ENCODE measurements around the gene FADS3. TPM values are rescaled to one million over a fixed set of nuclear protein-coding genes. Genes with fewer than 3 reads are reported as not detected.

FADS3 gene
- total and polyA plus RNA-seq, 2 of the 4 experiments (the other 2 are of a cell fraction): 54.5 to 110 TPM

DNA sequence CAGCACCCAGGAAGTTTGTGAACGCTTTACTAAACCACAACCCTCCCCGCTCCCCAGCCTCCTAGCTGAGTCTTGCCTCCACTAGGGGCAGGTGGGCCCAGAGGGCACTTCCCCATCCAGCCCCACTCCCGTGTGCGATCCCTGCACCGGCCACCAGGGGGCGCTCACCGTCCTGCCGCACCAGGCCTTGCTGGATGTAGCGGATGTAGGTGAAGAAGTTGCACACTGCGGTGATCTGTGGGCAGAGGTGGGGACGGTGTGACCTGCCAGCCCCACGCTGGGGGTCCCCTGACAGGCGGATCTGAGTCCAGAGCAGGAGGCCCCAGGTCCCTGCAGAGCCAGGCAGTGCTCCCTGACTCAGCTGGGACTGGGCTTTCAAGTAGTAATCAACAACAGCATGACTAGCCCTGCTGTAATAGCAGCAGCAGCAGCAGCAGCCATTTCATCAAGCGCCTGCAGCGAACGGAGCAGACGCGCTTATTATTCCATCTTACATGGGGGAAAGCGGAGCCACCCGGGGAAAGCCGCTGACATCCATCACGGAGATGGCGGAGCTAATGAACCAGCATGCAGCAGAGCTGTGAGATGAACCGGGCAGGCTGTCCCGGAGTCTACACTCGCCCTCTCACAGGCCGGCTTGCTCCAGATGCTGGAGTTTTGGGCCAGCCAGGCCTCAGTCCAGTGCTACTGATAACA is 7.9 kb upstream of the FADS3 start:
- no peak overlapping the region for H3K4ac ChIP-seq (ENCODE audit: low read depth, low read length)
- H3K4me1 ChIP-seq (ENCODE audit: control insufficient read depth, insufficient read depth, low read length): no peaks in the 10 kb centered on the region
- H3K9me1 ChIP-seq (ENCODE audit: insufficient read depth, low read length): no peaks in the 10 kb centered on the region
- dilution Hi-C loops (cut with HindIII; ENCODE audit: low sequenced_read_pairs, unreplicated experiment): no loop called here
- peak overlapping the region; percentile 87 for H2AFZ ChIP-seq (replicated peaks; ENCODE audit: low read length, poor library complexity)
- no peak overlapping the region for H3K4me2 ChIP-seq (ENCODE audit: low read depth, low read length)
- no peak overlapping the region for H3K14ac ChIP-seq (replicated peaks; ENCODE audit: low read depth, low read length)
- ATAC-seq (ENCODE audit: low read depth) (peak; percentile 89), DNase-seq (peak; percentile 54)
- H3K23ac ChIP-seq (ENCODE audit: low read depth, low read length): no peak overlapping the region
- H2BK20ac ChIP-seq (ENCODE audit: low read depth, low read length): no peak overlapping the region
- BruUV-seq (replicated peaks): no TSS peak
- CTCF ChIA-PET: interaction anchor here (0.7 to 5.2 kb wide), 11 partner anchors 24 to 208 kb away, joined by 3 to 52 read pairs (median 4); partner anchors contain the start of genes BEST1 and FTH1
- no peaks in the 10 kb centered on the region for H4K20me1 ChIP-seq (ENCODE audit: insufficient read depth, low read length)
- WGBS, 2 experiments (ENCODE audit: extremely low coverage in 2 of 2, insufficient read length in 1 of 2): 44% methylated on average over 12 of the region's 27 CpGs; no CpG with 5 or more reads in 1 of the 2 experiments
- H3K27ac ChIP-seq (ENCODE audit: insufficient read depth, low read length): no peak overlapping the region
- peak overlapping the region; percentile 94 for H2AK9ac ChIP-seq (replicated peaks; ENCODE audit: low read depth, low read length, poor library complexity)
- H2BK15ac ChIP-seq (ENCODE audit: low read depth, low read length): no peak overlapping the region
- no peak overlapping the region for H2BK5ac ChIP-seq (ENCODE audit: low read depth, low read length, poor library complexity, severe bottlenecking)
- no peak overlapping the region for H3K56ac ChIP-seq (ENCODE audit: extremely low read depth, insufficient read depth, low read length)
- no peaks in the 10 kb centered on the region; the same call in 1 of the 2 replicates for H3K36me3 ChIP-seq (ENCODE audit: control insufficient read depth, insufficient read depth, low read length)
- peak overlapping the region; percentile 50; the same call in 1 of the 2 replicates for H2AK5ac ChIP-seq (ENCODE audit: low read depth, low read length)
- in situ Hi-C loops (cut with MboI; ENCODE audit: low sequenced_read_pairs): loop anchor here (5.0 kb wide), 2 partner anchors 48 to 208 kb away; no protein-coding TSS in a partner anchor
- no peak overlapping the region for H4K5ac ChIP-seq (ENCODE audit: low read depth, low read length)
- no peak overlapping the region for H3K18ac ChIP-seq (ENCODE audit: low read depth, low read length)
- no peaks in the 10 kb centered on the region for H3K79me1 ChIP-seq (ENCODE audit: low read depth in 1 of 2, low read length in 2 of 2)
- no peak overlapping the region for H3K4me3 ChIP-seq (ENCODE audit: insufficient read depth, low read depth, low read length)
- intact Hi-C loops (cut with micrococcal nuclease): loop anchor here (1.0 kb wide), 2 partner anchors 48 to 209 kb away; no protein-coding TSS in a partner anchor
- H2BK120ac ChIP-seq (ENCODE audit: low read depth, low read length): no peak overlapping the region
- H3K9ac ChIP-seq (ENCODE audit: low read depth, low read length): no peak overlapping the region
- no peak overlapping the region for H4K8ac ChIP-seq (ENCODE audit: low read depth in 2 of 2, low read length in 2 of 2)
- H4K91ac ChIP-seq (ENCODE audit: insufficient read depth, low read depth, low read length): no peak overlapping the region
- TF ChIP-seq MAFK (IDR thresholded peaks at IDR 0.05; ENCODE audit: low read depth, low read length) (no peak), NFE2L2 (IDR thresholded peaks at IDR 0.05; ENCODE audit: low read depth, low read length) (no peak), CHD1 (IDR thresholded peaks at IDR 0.05; ENCODE audit: low read depth, low read length) (no peak), RAD21 (IDR thresholded peaks at IDR 0.05; ENCODE audit: low read length) (peak; percentile 86), MXI1 (IDR thresholded peaks at IDR 0.05; ENCODE audit: borderline replicate concordance, low read depth, low read length) (no peak), MAZ (IDR thresholded peaks at IDR 0.05; ENCODE audit: borderline replicate concordance, low read depth, low read length) (peak; percentile 36; the same call in 1 of the 2 replicates), SMC3 (IDR thresholded peaks at IDR 0.05; ENCODE audit: low read depth, low read length) (peak; percentile 98), CEBPB (IDR thresholded peaks at IDR 0.05; ENCODE audit: low read depth, low read length) (no peak), FOS (IDR thresholded peaks at IDR 0.05; ENCODE audit: low read depth, low read length) (no peak), RFX5 (IDR thresholded peaks at IDR 0.05; ENCODE audit: low read depth, low read length) (no peak), BHLHE40 (IDR thresholded peaks at IDR 0.05; ENCODE audit: low read depth, low read length) (no peak)
- TF ChIP-seq, protein P1, sequence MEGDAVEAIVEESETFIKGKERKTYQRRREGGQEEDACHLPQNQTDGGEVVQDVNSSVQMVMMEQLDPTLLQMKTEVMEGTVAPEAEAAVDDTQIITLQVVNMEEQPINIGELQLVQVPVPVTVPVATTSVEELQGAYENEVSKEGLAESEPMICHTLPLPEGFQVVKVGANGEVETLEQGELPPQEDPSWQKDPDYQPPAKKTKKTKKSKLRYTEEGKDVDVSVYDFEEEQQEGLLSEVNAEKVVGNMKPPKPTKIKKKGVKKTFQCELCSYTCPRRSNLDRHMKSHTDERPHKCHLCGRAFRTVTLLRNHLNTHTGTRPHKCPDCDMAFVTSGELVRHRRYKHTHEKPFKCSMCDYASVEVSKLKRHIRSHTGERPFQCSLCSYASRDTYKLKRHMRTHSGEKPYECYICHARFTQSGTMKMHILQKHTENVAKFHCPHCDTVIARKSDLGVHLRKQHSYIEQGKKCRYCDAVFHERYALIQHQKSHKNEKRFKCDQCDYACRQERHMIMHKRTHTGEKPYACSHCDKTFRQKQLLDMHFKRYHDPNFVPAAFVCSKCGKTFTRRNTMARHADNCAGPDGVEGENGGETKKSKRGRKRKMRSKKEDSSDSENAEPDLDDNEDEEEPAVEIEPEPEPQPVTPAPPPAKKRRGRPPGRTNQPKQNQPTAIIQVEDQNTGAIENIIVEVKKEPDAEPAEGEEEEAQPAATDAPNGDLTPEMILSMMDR (conservative IDR thresholded peaks at IDR 0.05; ENCODE audit: low read depth, low read length): peak; percentile 98
- TF ChIP-seq, protein P2, sequence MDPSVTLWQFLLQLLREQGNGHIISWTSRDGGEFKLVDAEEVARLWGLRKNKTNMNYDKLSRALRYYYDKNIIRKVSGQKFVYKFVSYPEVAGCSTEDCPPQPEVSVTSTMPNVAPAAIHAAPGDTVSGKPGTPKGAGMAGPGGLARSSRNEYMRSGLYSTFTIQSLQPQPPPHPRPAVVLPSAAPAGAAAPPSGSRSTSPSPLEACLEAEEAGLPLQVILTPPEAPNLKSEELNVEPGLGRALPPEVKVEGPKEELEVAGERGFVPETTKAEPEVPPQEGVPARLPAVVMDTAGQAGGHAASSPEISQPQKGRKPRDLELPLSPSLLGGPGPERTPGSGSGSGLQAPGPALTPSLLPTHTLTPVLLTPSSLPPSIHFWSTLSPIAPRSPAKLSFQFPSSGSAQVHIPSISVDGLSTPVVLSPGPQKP (IDR thresholded peaks at IDR 0.05; ENCODE audit: borderline replicate concordance, low read depth, low read length): no peak
- H3K27me3 ChIP-seq (ENCODE audit: control insufficient read depth, insufficient read depth, low read length): no peaks in the 10 kb centered on the region
- POLR2A ChIA-PET (ENCODE audit: unreplicated experiment): interaction anchor here (0.7 kb wide), 1 partner anchor 170 kb away, joined by 4 read pairs; no protein-coding TSS in a partner anchor
- no peaks in the 10 kb centered on the region for H3K9me3 ChIP-seq (ENCODE audit: control insufficient read depth, insufficient read depth, low read length)
